ENCODE results near the gene SLC35D3.
"Not testable (repeated sequence)": the region's sequence is repeated elsewhere in the genome, so short reads cannot be mapped to it uniquely, and the experiment has no call there.

The SLC35D3 gene

GRCh38 chr6:136893187-136893586 lies 28.9 kb upstream of the SLC35D3 start:
- Histone ChIP-seq H3K27me3 (replicated peaks; ENCODE audit: control insufficient read depth, insufficient read depth, low read length, poor library complexity, severe bottlenecking) (no peaks in the 10 kb centered on the region), H3K4me1 (ENCODE audit: control insufficient read depth, insufficient read depth, low read length, poor library complexity, severe bottlenecking) (no peaks in the 10 kb centered on the region), H3K36me3 (ENCODE audit: control insufficient read depth, insufficient read depth, low read length) (no peaks in the 10 kb centered on the region), H3K4me3 (ENCODE audit: insufficient read depth, low read depth, low read length, poor library complexity, severe bottlenecking) (no peak overlapping the region), H3K27ac (ENCODE audit: insufficient read depth, low read length, poor library complexity, severe bottlenecking) (no peak overlapping the region), H3K9me3 (ENCODE audit: control insufficient read depth, low read length) (no peaks in the 10 kb centered on the region)
- DNase-seq: no peak

GRCh38 chr6:136895901-136896300 lies 26.2 kb upstream of the SLC35D3 start:
- no peak overlapping the region for H3K4me3 ChIP-seq (ENCODE audit: insufficient read depth, low read depth, low read length, poor library complexity, severe bottlenecking)

GRCh38 chr6:136897071-136897470 lies 25.0 kb upstream of the SLC35D3 start:
- H3K36me3 ChIP-seq (ENCODE audit: control insufficient read depth, insufficient read depth, low read length): peaks cover 15% of the 10 kb centered on the region
- H3K4me1 ChIP-seq (ENCODE audit: control insufficient read depth, insufficient read depth, low read length, poor library complexity, severe bottlenecking): no peaks in the 10 kb centered on the region
- H3K27me3 ChIP-seq (replicated peaks; ENCODE audit: control insufficient read depth, insufficient read depth, low read length, poor library complexity, severe bottlenecking): no peaks in the 10 kb centered on the region
- no peaks in the 10 kb centered on the region for H3K9me3 ChIP-seq (ENCODE audit: control insufficient read depth, low read length)
- H3K4me3 ChIP-seq (ENCODE audit: insufficient read depth, low read depth, low read length, poor library complexity, severe bottlenecking): no peak overlapping the region
- DNase-seq: no peak
- no peak overlapping the region for H3K27ac ChIP-seq (ENCODE audit: insufficient read depth, low read length, poor library complexity, severe bottlenecking)

More at GRCh38 chr6:136895901-136896300, 26.2 kb upstream of the SLC35D3 start:
- no peaks in the 10 kb centered on the region for H3K27me3 ChIP-seq (replicated peaks; ENCODE audit: control insufficient read depth, insufficient read depth, low read length, poor library complexity, severe bottlenecking)
- H3K36me3 ChIP-seq (ENCODE audit: control insufficient read depth, insufficient read depth, low read length): peaks cover 15% of the 10 kb centered on the region
- DNase-seq: no peak
- no peak overlapping the region for H3K27ac ChIP-seq (ENCODE audit: insufficient read depth, low read length, poor library complexity, severe bottlenecking)
- no peaks in the 10 kb centered on the region for H3K9me3 ChIP-seq (ENCODE audit: control insufficient read depth, low read length)
- H3K4me1 ChIP-seq (ENCODE audit: control insufficient read depth, insufficient read depth, low read length, poor library complexity, severe bottlenecking): no peaks in the 10 kb centered on the region

GRCh38 chr6:136901212-136901784 lies 20.8 kb upstream of the SLC35D3 start:
- Histone ChIP-seq H3K36me3 (ENCODE audit: control insufficient read depth, insufficient read depth, low read length) (peaks cover 18% of the 10 kb centered on the region), H3K4me3 (ENCODE audit: insufficient read depth, low read depth, low read length, poor library complexity, severe bottlenecking) (no peak overlapping the region), H3K27me3 (replicated peaks; ENCODE audit: control insufficient read depth, insufficient read depth, low read length, poor library complexity, severe bottlenecking) (no peaks in the 10 kb centered on the region), H3K4me1 (ENCODE audit: control insufficient read depth, insufficient read depth, low read length, poor library complexity, severe bottlenecking) (no peaks in the 10 kb centered on the region), H3K27ac (ENCODE audit: insufficient read depth, low read length, poor library complexity, severe bottlenecking) (no peak overlapping the region), H3K9me3 (ENCODE audit: control insufficient read depth, low read length) (no peaks in the 10 kb centered on the region)
- no peak for DNase-seq

GRCh38 chr6:136904477-136904876 lies 17.6 kb upstream of the SLC35D3 start:
- H3K36me3 ChIP-seq (ENCODE audit: control insufficient read depth, insufficient read depth, low read length): peaks cover 10% of the 10 kb centered on the region
- DNase-seq: not testable (repeated sequence)

GRCh38 chr6:136914947-136915346 lies 7.2 kb upstream of the SLC35D3 start:
- no peak overlapping the region for H3K27ac ChIP-seq (ENCODE audit: insufficient read depth, low read length, poor library complexity, severe bottlenecking)
- no peak overlapping the region for H3K4me3 ChIP-seq (ENCODE audit: insufficient read depth, low read depth, low read length, poor library complexity, severe bottlenecking)
- H3K36me3 ChIP-seq (ENCODE audit: control insufficient read depth, insufficient read depth, low read length): no peaks in the 10 kb centered on the region
- no peaks in the 10 kb centered on the region for H3K9me3 ChIP-seq (ENCODE audit: control insufficient read depth, low read length)
- H3K27me3 ChIP-seq (replicated peaks; ENCODE audit: control insufficient read depth, insufficient read depth, low read length, poor library complexity, severe bottlenecking): no peaks in the 10 kb centered on the region
- DNase-seq: no peak
- H3K4me1 ChIP-seq (ENCODE audit: control insufficient read depth, insufficient read depth, low read length, poor library complexity, severe bottlenecking): peaks cover 1% of the 10 kb centered on the region

More at GRCh38 chr6:136904477-136904876, 17.6 kb upstream of the SLC35D3 start:
- not testable (repeated sequence) for H3K9me3 ChIP-seq (ENCODE audit: control insufficient read depth, low read length); H3K4me3 ChIP-seq (ENCODE audit: insufficient read depth, low read depth, low read length, poor library complexity, severe bottlenecking); H3K27me3 ChIP-seq (replicated peaks; ENCODE audit: control insufficient read depth, insufficient read depth, low read length, poor library complexity, severe bottlenecking); H3K4me1 ChIP-seq (ENCODE audit: control insufficient read depth, insufficient read depth, low read length, poor library complexity, severe bottlenecking); H3K27ac ChIP-seq (ENCODE audit: insufficient read depth, low read length, poor library complexity, severe bottlenecking)

GRCh38 chr6:136918706-136919105 lies 3.4 kb upstream of the SLC35D3 start:
- H3K4me1 ChIP-seq (ENCODE audit: control insufficient read depth, insufficient read depth, low read length, poor library complexity, severe bottlenecking): peaks cover 36% of the 10 kb centered on the region
- no peaks in the 10 kb centered on the region for H3K9me3 ChIP-seq (ENCODE audit: control insufficient read depth, low read length)
- no peaks in the 10 kb centered on the region for H3K36me3 ChIP-seq (ENCODE audit: control insufficient read depth, insufficient read depth, low read length)
- H3K27ac ChIP-seq (ENCODE audit: insufficient read depth, low read length, poor library complexity, severe bottlenecking): no peak overlapping the region
- no peak for DNase-seq
- no peak overlapping the region for H3K4me3 ChIP-seq (ENCODE audit: insufficient read depth, low read depth, low read length, poor library complexity, severe bottlenecking)
- peaks cover 31% of the 10 kb centered on the region for H3K27me3 ChIP-seq (replicated peaks; ENCODE audit: control insufficient read depth, insufficient read depth, low read length, poor library complexity, severe bottlenecking)

GRCh38 chr6:136920216-136920615 lies 1.9 kb upstream of the SLC35D3 start:
- Histone ChIP-seq H3K4me3 (ENCODE audit: insufficient read depth, low read depth, low read length, poor library complexity, severe bottlenecking) (peak overlapping the region; percentile 58), H3K4me1 (ENCODE audit: control insufficient read depth, insufficient read depth, low read length, poor library complexity, severe bottlenecking) (peaks cover 38% of the 10 kb centered on the region), H3K27me3 (replicated peaks; ENCODE audit: control insufficient read depth, insufficient read depth, low read length, poor library complexity, severe bottlenecking) (peaks cover 39% of the 10 kb centered on the region), H3K36me3 (ENCODE audit: control insufficient read depth, insufficient read depth, low read length) (no peaks in the 10 kb centered on the region), H3K27ac (ENCODE audit: insufficient read depth, low read length, poor library complexity, severe bottlenecking) (no peak overlapping the region), H3K9me3 (ENCODE audit: control insufficient read depth, low read length) (no peaks in the 10 kb centered on the region)
- DNase-seq: no peak

- peaks cover 39% of the 10 kb centered on the region for H3K27me3 ChIP-seq (replicated peaks; ENCODE audit: control insufficient read depth, insufficient read depth, low read length, poor library complexity, severe bottlenecking)
- no peak for DNase-seq
Measured at GRCh38 chr6:136920671-136921380, 1.3 kb upstream of the SLC35D3 start.

GRCh38 chr6:136921381-136921935 lies 643 bp upstream of the SLC35D3 start:
- H3K4me3 ChIP-seq (ENCODE audit: insufficient read depth, low read depth, low read length, poor library complexity, severe bottlenecking): peak overlapping the region; percentile 58
- no peaks in the 10 kb centered on the region for H3K36me3 ChIP-seq (ENCODE audit: control insufficient read depth, insufficient read depth, low read length)
- no peak overlapping the region for H3K27ac ChIP-seq (ENCODE audit: insufficient read depth, low read length, poor library complexity, severe bottlenecking)
- no peak for DNase-seq
- peaks cover 38% of the 10 kb centered on the region for H3K4me1 ChIP-seq (ENCODE audit: control insufficient read depth, insufficient read depth, low read length, poor library complexity, severe bottlenecking)
- peaks cover 39% of the 10 kb centered on the region for H3K27me3 ChIP-seq (replicated peaks; ENCODE audit: control insufficient read depth, insufficient read depth, low read length, poor library complexity, severe bottlenecking)
- no peaks in the 10 kb centered on the region for H3K9me3 ChIP-seq (ENCODE audit: control insufficient read depth, low read length)

More at GRCh38 chr6:136920671-136921380, 1.3 kb upstream of the SLC35D3 start:
- H3K9me3 ChIP-seq (ENCODE audit: control insufficient read depth, low read length): no peaks in the 10 kb centered on the region
- H3K36me3 ChIP-seq (ENCODE audit: control insufficient read depth, insufficient read depth, low read length): no peaks in the 10 kb centered on the region
- H3K4me3 ChIP-seq (ENCODE audit: insufficient read depth, low read depth, low read length, poor library complexity, severe bottlenecking): peak overlapping the region; percentile 58
- peaks cover 38% of the 10 kb centered on the region for H3K4me1 ChIP-seq (ENCODE audit: control insufficient read depth, insufficient read depth, low read length, poor library complexity, severe bottlenecking)
- H3K27ac ChIP-seq (ENCODE audit: insufficient read depth, low read length, poor library complexity, severe bottlenecking): no peak overlapping the region

Measured in effector memory CD4-positive, alpha-beta T cell (primary cell).